ENCODE data around the gene RAB31.

- no peak for TF ChIP-seq CTCF (IDR thresholded peaks at IDR 0.05; ENCODE audit: borderline replicate concordance, extremely low read depth, low read length, poor library complexity, severe bottlenecking)
- TF ChIP-seq EZH2 (IDR thresholded peaks at IDR 0.05; ENCODE audit: borderline replicate concordance, low read depth, low read length, severe bottlenecking) = no peak
These were observed 109.8 kb downstream of the RAB31 start for GRCh38 chr18:9817725-9818422.

All from DND-41 (cell line).